Activated CD8-positive, alpha-beta T cell treated with anti-CD3 and anti-CD28 coated beads, Interleukin-2, amount 10 ng/mL, durations not matched to agents 7 days and 5 days (primary cell): ENCODE data around the gene KLHL2. TPM values are rescaled to one million over a fixed set of nuclear protein-coding genes. Genes with fewer than 3 reads are reported as not detected.
"Not testable (repeated sequence)": the region's sequence is repeated elsewhere in the genome, so short reads cannot be mapped to it uniquely, and the experiment has no call there.

Experiments used
- ATAC-seq: fragments of 150-1000 bp; cut with Tn5 transposase; one replicate; pipeline ENCODE4 v1.10.0; 2021; ENCODE audit warnings: moderate library complexity
- CTCF ChIA-PET: fragments of 350-600 bp; sonication (Branson Sonifier 250); formaldehyde crosslinking; loops from one replicate; lab custom pipeline; 2021; ENCODE audit warnings: antibody characterized with exemption; lab: Charles Lee
- POLR2A ChIA-PET: fragments of 350-600 bp; sonication (Branson Sonifier 250); formaldehyde crosslinking; loops from one replicate; lab custom pipeline; 2021; ENCODE audit warnings: antibody characterized with exemption; lab: Charles Lee
- DNase-seq: peaks from one replicate; pipeline ENCODE4 v3.0.0-alpha.2; 2020
- H3K27ac Mint-ChIP-seq: one replicate; pipeline ENCODE4 v1.8.0; 2021; ENCODE audit warnings: mild to moderate bottlenecking, mixed read lengths
- H3K27me3 Mint-ChIP-seq: one replicate; pipeline ENCODE4 v1.8.0; 2021; ENCODE audit warnings: low read depth, mixed read lengths
- H3K36me3 Mint-ChIP-seq: one replicate; pipeline ENCODE4 v1.8.0; 2021; ENCODE audit warnings: low read depth, mixed read lengths
- H3K4me1 Mint-ChIP-seq: one replicate; pipeline ENCODE4 v1.8.0; 2021; ENCODE audit warnings: low read depth, mixed read lengths
- H3K4me3 Mint-ChIP-seq: one replicate; pipeline ENCODE4 v1.8.0; 2021; ENCODE audit warnings: mild to moderate bottlenecking, mixed read lengths
- H3K9me3 Mint-ChIP-seq: one replicate; pipeline ENCODE4 v1.8.0; 2022; ENCODE audit warnings: mixed read lengths; ENCODE audit not compliant: insufficient read depth
- total RNA-seq, 2 experiments: library from RNA; stranded (reverse); gene quantifications; one replicate each; pipeline ENCODE4 v1.2.3, GENCODE V29; 2021

The KLHL2 gene
- total RNA-seq, 2 experiments from 2014 or later, result 32.9 to 36.4 TPM

GRCh38 chr4:165263466-165263865 is 56.1 kb downstream of the KLHL2 start:
- H3K4me3 Mint-ChIP-seq, CTCF ChIA-PET, H3K9me3 Mint-ChIP-seq, H3K27ac Mint-ChIP-seq, H3K27me3 Mint-ChIP-seq, DNase-seq, POLR2A ChIA-PET, ATAC-seq: not testable (repeated sequence)
- H3K4me1 Mint-ChIP-seq, result peaks cover 36% of the 10 kb centered on the region
- H3K36me3 Mint-ChIP-seq, result peaks cover 58% of the 10 kb centered on the region

- H3K27ac Mint-ChIP-seq, H3K27me3 Mint-ChIP-seq, H3K9me3 Mint-ChIP-seq, POLR2A ChIA-PET, H3K4me3 Mint-ChIP-seq, DNase-seq, CTCF ChIA-PET, ATAC-seq: not testable (repeated sequence)
- H3K4me1 Mint-ChIP-seq, result peaks cover 28% of the 10 kb centered on the region
- H3K36me3 Mint-ChIP-seq, result peaks cover 78% of the 10 kb centered on the region
Measured at GRCh38 chr4:165269931-165270330, 62.6 kb downstream of the KLHL2 start.

DNA sequence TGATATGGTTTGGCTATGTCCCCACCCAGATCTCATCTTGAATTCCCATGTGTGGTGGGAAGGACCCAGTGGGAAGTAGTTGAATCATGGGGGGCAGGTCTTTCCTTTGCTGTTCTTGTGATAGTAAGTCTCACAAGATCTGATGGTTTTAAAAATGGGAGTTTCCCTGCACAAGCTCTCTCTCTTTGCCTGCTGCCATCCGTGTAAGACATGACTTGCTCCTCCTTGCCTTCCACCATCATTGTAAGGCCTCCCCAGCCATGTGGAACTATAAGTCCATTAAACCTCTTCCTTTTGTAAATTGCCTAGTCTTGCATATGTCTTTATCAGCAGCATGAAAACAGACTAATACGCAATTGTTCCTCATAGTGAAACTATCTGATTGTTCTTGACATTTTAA is 66.1 kb downstream of the KLHL2 start:
- H3K9me3 Mint-ChIP-seq, CTCF ChIA-PET, POLR2A ChIA-PET, ATAC-seq, H3K4me3 Mint-ChIP-seq, DNase-seq, H3K27ac Mint-ChIP-seq, H3K27me3 Mint-ChIP-seq: not testable (repeated sequence)
- Mint-ChIP-seq H3K4me1 (peaks cover 24% of the 10 kb centered on the region), H3K36me3 (peaks cover 63% of the 10 kb centered on the region)

GRCh38 chr4:165275357-165275756 is 68.0 kb downstream of the KLHL2 start:
- DNase-seq, H3K4me3 Mint-ChIP-seq, H3K27ac Mint-ChIP-seq, H3K9me3 Mint-ChIP-seq, ATAC-seq, H3K4me1 Mint-ChIP-seq, POLR2A ChIA-PET, H3K27me3 Mint-ChIP-seq, CTCF ChIA-PET: not testable (repeated sequence)
- peaks cover 59% of the 10 kb centered on the region for H3K36me3 Mint-ChIP-seq

- H3K36me3 Mint-ChIP-seq, result peaks cover 61% of the 10 kb centered on the region
Measured at GRCh38 chr4:165279531-165279930, 72.2 kb downstream of the KLHL2 start.

GRCh38 chr4:165284697-165285096 is 77.3 kb downstream of the KLHL2 start:
- Mint-ChIP-seq H3K36me3 (peaks cover 69% of the 10 kb centered on the region), H3K4me1 (peaks cover 36% of the 10 kb centered on the region)
- H3K27me3 Mint-ChIP-seq, POLR2A ChIA-PET, DNase-seq, CTCF ChIA-PET, H3K4me3 Mint-ChIP-seq, H3K27ac Mint-ChIP-seq, H3K9me3 Mint-ChIP-seq, ATAC-seq: not testable (repeated sequence)

More at GRCh38 chr4:165279531-165279930, 72.2 kb downstream of the KLHL2 start:
- H3K27me3 Mint-ChIP-seq, H3K9me3 Mint-ChIP-seq, H3K27ac Mint-ChIP-seq, H3K4me1 Mint-ChIP-seq, CTCF ChIA-PET, H3K4me3 Mint-ChIP-seq, POLR2A ChIA-PET, DNase-seq, ATAC-seq: not testable (repeated sequence)

GRCh38 chr4:165286619-165287340 is 79.4 kb downstream of the KLHL2 start:
- POLR2A ChIA-PET, DNase-seq, H3K4me3 Mint-ChIP-seq, CTCF ChIA-PET, H3K9me3 Mint-ChIP-seq, H3K27me3 Mint-ChIP-seq: not testable (repeated sequence)
- H3K27ac Mint-ChIP-seq, result peak overlapping the region; percentile 10
- peaks cover 42% of the 10 kb centered on the region for H3K4me1 Mint-ChIP-seq
- H3K36me3 Mint-ChIP-seq, result peaks cover 68% of the 10 kb centered on the region
- peak; percentile 55 for ATAC-seq

DNA sequence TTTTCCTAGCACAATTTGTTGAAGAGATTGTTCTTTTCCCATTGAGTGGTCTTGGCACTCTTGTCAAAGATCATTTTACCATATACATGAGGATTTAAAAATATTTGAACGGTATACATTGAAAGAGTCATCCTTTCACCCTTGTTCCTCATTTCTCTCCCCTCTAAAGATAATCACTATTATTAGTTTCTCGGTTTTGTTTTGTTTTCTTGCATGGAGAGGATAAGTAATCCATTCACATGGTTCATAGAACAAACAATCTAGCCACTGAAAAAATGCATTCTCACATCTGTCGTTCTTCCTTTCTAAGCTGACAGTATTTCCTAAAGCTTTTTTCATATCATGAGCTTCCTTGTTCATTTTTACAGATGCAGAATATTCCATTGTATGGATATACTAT is 80.9 kb downstream of the KLHL2 start:
- H3K36me3 Mint-ChIP-seq, result peaks cover 54% of the 10 kb centered on the region
- no peak overlapping the region for H3K4me3 Mint-ChIP-seq
- ChIA-PET CTCF (interaction anchor here (1.1 to 2.2 kb wide), 2 partner anchors 157 to 175 kb away, joined by 6 read pairs; partner anchors contain the start of gene TMEM192), POLR2A (no interaction called here)
- peaks cover 42% of the 10 kb centered on the region for H3K4me1 Mint-ChIP-seq
- DNase-seq, result no peak
- no peaks in the 10 kb centered on the region for H3K9me3 Mint-ChIP-seq
- ATAC-seq, result no peak
- H3K27ac Mint-ChIP-seq, result no peak overlapping the region
- H3K27me3 Mint-ChIP-seq, result no peaks in the 10 kb centered on the region

- H3K4me3 Mint-ChIP-seq, result no peak overlapping the region
- no peak overlapping the region for H3K27ac Mint-ChIP-seq
- ATAC-seq (no peak), DNase-seq (no peak)
- no peaks in the 10 kb centered on the region for H3K9me3 Mint-ChIP-seq
- POLR2A ChIA-PET, result interaction anchor here (0.6 kb wide), 1 partner anchor 81 kb away, joined by 3 read pairs; the partner anchor contains the start of gene KLHL2
- CTCF ChIA-PET, result interaction anchor here (1.1 to 2.2 kb wide), 2 partner anchors 158 to 176 kb away, joined by 6 read pairs; partner anchors contain the start of gene TMEM192
- H3K27me3 Mint-ChIP-seq, result no peaks in the 10 kb centered on the region
- peaks cover 42% of the 10 kb centered on the region for H3K4me1 Mint-ChIP-seq
- peaks cover 48% of the 10 kb centered on the region for H3K36me3 Mint-ChIP-seq
Measured at GRCh38 chr4:165288639-165289422, 81.5 kb downstream of the KLHL2 start.

DNA sequence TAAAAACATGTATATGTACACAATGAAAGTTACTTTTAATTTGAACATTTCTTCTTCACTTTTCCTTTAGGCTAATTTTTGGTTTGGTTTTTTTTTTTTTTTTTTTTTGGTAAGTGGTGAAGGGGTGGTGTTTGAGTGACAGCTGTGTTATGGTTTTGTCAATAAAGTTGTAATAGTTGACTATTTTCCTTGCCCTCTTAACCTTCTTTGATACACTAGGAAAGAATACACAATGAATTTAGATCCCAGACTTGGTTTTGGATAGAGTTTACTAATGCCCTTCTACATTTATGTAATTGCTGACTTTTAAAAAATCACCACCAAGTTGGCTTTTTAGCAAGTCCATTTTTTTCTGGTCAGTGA is 82.0 kb downstream of the KLHL2 start:
- no peaks in the 10 kb centered on the region for H3K9me3 Mint-ChIP-seq
- no peak for DNase-seq
- no peak for ATAC-seq
- H3K4me3 Mint-ChIP-seq, result no peak overlapping the region
- no peak overlapping the region for H3K27ac Mint-ChIP-seq
- peaks cover 49% of the 10 kb centered on the region for H3K36me3 Mint-ChIP-seq
- no peaks in the 10 kb centered on the region for H3K27me3 Mint-ChIP-seq
- ChIA-PET CTCF (interaction anchor here (1.1 to 2.2 kb wide), 2 partner anchors 158 to 176 kb away, joined by 6 read pairs; partner anchors contain the start of gene TMEM192), POLR2A (interaction anchor here (0.6 kb wide), 1 partner anchor 82 kb away, joined by 3 read pairs; the partner anchor contains the start of gene KLHL2)
- peaks cover 47% of the 10 kb centered on the region for H3K4me1 Mint-ChIP-seq

GRCh38 chr4:165293061-165293460 is 85.7 kb downstream of the KLHL2 start:
- peaks cover 39% of the 10 kb centered on the region for H3K4me1 Mint-ChIP-seq
- H3K36me3 Mint-ChIP-seq, result peaks cover 50% of the 10 kb centered on the region
- no peaks in the 10 kb centered on the region for H3K9me3 Mint-ChIP-seq
- no peak for ATAC-seq
- DNase-seq, result no peak
- POLR2A ChIA-PET, result interaction anchor here (0.6 kb wide), 1 partner anchor 19 kb away, joined by 5 read pairs; no protein-coding TSS in a partner anchor
- CTCF ChIA-PET, result interaction anchor here (0.7 to 1.0 kb wide), 2 partner anchors 33 to 162 kb away, joined by 3 read pairs; no protein-coding TSS in a partner anchor
- no peak overlapping the region for H3K27ac Mint-ChIP-seq
- H3K4me3 Mint-ChIP-seq, result no peak overlapping the region
- H3K27me3 Mint-ChIP-seq, result no peaks in the 10 kb centered on the region
